ENCODE data around the gene HPCAL1. TPM values are rescaled to one million over a fixed set of nuclear protein-coding genes. Genes with fewer than 3 reads are reported as not detected.

Gene HPCAL1
- total and polyA plus RNA-seq, 3 donors from 2014 or later = 99.5 to 263 (median 215) TPM

- TF ChIP-seq POLR2A (IDR thresholded peaks at IDR 0.05) (no peak), CTCF (IDR thresholded peaks at IDR 0.05) (no peak)
- no peak overlapping the region for H3K4me3 ChIP-seq
- H3K27me3 ChIP-seq = no peaks in the 10 kb centered on the region
- no peak overlapping the region for H3K27ac ChIP-seq
- H3K4me1 ChIP-seq = peaks cover 15% of the 10 kb centered on the region
- intact Hi-C loops (cut with DNase I; ENCODE audit: low total_unique reads) = loop anchor here (5.0 kb wide), 1 partner anchor 314 kb away; the partner anchor contains the start of gene RRM2
- no peaks in the 10 kb centered on the region for H3K9me3 ChIP-seq
- no peaks in the 10 kb centered on the region for H3K36me3 ChIP-seq (ENCODE audit: low read depth, missing control alignments)
- DNase-seq = no peak
- WGBS, 2 donors = 83% methylated on average over 14 of the region's 14 CpGs; no CpG with 5 or more reads in 1 of the 2 donors
Observed at GRCh38 chr2:10435820-10436204, 133.1 kb downstream of the HPCAL1 start.

GRCh38 chr2:10436583-10437110 is 133.9 kb downstream of the HPCAL1 start:
- Histone ChIP-seq H3K4me3 (no peak overlapping the region), H3K27ac (no peak overlapping the region), H3K36me3 (ENCODE audit: low read depth, missing control alignments) (no peaks in the 10 kb centered on the region), H3K4me1 (peaks cover 12% of the 10 kb centered on the region), H3K9me3 (no peaks in the 10 kb centered on the region), H3K27me3 (no peaks in the 10 kb centered on the region)
- no peak for DNase-seq
- TF ChIP-seq CTCF (IDR thresholded peaks at IDR 0.05) = no peak
- no peak for TF ChIP-seq POLR2A (IDR thresholded peaks at IDR 0.05)
- 75 to 82% methylated on average over 10 to 13 of the region's 13 CpGs for WGBS, 2 donors
- intact Hi-C loops (cut with DNase I; ENCODE audit: low total_unique reads) = loop anchor here (5.0 kb wide), 1 partner anchor 314 kb away; the partner anchor contains the start of gene RRM2

GRCh38 chr2:10437806-10438205 is 135.1 kb downstream of the HPCAL1 start:
- peaks cover 2% of the 10 kb centered on the region for H3K4me1 ChIP-seq
- WGBS, 2 donors = 76 to 82% methylated on average over 9 of the region's 9 CpGs

GRCh38 chr2:10438688-10439087 is 136.0 kb downstream of the HPCAL1 start:
- H3K4me1 ChIP-seq = no peaks in the 10 kb centered on the region
- intact Hi-C loops (cut with DNase I; ENCODE audit: low total_unique reads) = loop anchor here (5.0 kb wide), 1 partner anchor 316 kb away; the partner anchor contains the start of gene RRM2
- no peak overlapping the region for H3K27ac ChIP-seq

More at GRCh38 chr2:10437806-10438205, 135.1 kb downstream of the HPCAL1 start:
- Histone ChIP-seq H3K36me3 (ENCODE audit: low read depth, missing control alignments) (no peaks in the 10 kb centered on the region), H3K9me3 (no peaks in the 10 kb centered on the region), H3K4me3 (no peak overlapping the region), H3K27me3 (no peaks in the 10 kb centered on the region), H3K27ac (no peak overlapping the region)
- intact Hi-C loops (cut with DNase I; ENCODE audit: low total_unique reads) = loop anchor here (5.0 kb wide), 1 partner anchor 316 kb away; the partner anchor contains the start of gene RRM2
- DNase-seq = no peak
- no peak for TF ChIP-seq POLR2A (IDR thresholded peaks at IDR 0.05)
- no peak for TF ChIP-seq CTCF (IDR thresholded peaks at IDR 0.05)

More at GRCh38 chr2:10438688-10439087, 136.0 kb downstream of the HPCAL1 start:
- no peak for DNase-seq
- 90 to 93% methylated on average over 14 of the region's 14 CpGs for WGBS, 2 donors
- H3K4me3 ChIP-seq = no peak overlapping the region
- no peaks in the 10 kb centered on the region for H3K9me3 ChIP-seq
- no peak for TF ChIP-seq CTCF (IDR thresholded peaks at IDR 0.05)
- TF ChIP-seq POLR2A (IDR thresholded peaks at IDR 0.05) = no peak
- H3K36me3 ChIP-seq (ENCODE audit: low read depth, missing control alignments) = no peaks in the 10 kb centered on the region
- no peaks in the 10 kb centered on the region for H3K27me3 ChIP-seq

Measured in testis (tissue), 3 donors.